HFF-Myc (cell line): ENCODE data around the gene PHOX2A.

Experiments
- DNase-seq: peaks from one replicate; pipeline ENCODE4 v3.0.0-alpha.2; 2011; ENCODE audit warnings: low read depth; ENCODE audit errors: extremely low read depth
- H3K4me3 ChIP-seq: replicated peaks from 2 replicates; pipeline ENCODE4 v1.5.1; 2011; ENCODE audit warnings: low read depth, mild to moderate bottlenecking, control low read depth, low read length
- TF ChIP-seq, protein P1 (sequence below): IDR thresholded peaks from 2 replicates; pipeline ENCODE4 v1.5.1; 2012; ENCODE audit warnings: mild to moderate bottlenecking, low read depth, low read length, control low read depth; ENCODE audit errors: missing control alignments

The PHOX2A gene

DNA sequence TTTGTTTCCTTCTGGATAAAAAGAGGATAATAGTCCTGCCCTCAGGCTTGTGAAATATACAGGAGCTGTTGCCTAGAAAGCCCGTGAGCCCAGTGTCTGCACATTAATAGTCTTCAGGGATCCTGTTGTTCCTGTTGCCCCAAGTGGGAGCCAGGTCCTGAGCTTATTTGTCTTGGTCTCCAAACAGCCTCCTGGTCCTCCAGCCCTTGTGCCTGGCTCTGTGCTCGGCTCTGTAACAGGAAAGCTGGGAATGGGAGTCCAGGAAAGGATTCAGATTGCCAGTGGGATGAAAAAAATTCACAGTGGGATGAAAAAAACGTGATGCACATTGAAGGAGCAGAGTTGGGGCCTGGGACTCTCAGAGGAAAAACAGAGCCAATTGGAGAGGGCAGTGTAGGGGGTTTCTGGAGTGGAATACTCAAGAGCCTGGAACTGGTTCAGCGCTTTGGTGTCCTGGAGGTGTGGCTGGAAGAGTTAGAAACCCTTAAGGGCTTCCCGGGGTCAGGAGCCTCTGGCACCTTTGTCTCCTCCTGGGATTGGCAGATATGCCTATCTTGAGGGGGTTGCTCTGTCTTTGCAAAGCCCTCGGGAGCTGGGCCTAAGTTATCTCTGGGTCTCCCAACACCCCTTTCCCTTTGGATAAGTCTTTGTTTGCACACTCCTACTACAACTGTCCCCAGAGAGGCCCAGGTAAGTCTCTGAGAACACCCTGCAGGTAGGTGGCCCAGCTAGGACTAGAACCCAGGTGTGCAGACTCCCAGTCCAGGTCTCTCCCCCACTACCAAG is 21.7 kb downstream of the PHOX2A start:
- peak overlapping the region; percentile 65 for H3K4me3 ChIP-seq
- TF ChIP-seq, protein P1, sequence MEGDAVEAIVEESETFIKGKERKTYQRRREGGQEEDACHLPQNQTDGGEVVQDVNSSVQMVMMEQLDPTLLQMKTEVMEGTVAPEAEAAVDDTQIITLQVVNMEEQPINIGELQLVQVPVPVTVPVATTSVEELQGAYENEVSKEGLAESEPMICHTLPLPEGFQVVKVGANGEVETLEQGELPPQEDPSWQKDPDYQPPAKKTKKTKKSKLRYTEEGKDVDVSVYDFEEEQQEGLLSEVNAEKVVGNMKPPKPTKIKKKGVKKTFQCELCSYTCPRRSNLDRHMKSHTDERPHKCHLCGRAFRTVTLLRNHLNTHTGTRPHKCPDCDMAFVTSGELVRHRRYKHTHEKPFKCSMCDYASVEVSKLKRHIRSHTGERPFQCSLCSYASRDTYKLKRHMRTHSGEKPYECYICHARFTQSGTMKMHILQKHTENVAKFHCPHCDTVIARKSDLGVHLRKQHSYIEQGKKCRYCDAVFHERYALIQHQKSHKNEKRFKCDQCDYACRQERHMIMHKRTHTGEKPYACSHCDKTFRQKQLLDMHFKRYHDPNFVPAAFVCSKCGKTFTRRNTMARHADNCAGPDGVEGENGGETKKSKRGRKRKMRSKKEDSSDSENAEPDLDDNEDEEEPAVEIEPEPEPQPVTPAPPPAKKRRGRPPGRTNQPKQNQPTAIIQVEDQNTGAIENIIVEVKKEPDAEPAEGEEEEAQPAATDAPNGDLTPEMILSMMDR: no peak
- no peak for DNase-seq

DNA sequence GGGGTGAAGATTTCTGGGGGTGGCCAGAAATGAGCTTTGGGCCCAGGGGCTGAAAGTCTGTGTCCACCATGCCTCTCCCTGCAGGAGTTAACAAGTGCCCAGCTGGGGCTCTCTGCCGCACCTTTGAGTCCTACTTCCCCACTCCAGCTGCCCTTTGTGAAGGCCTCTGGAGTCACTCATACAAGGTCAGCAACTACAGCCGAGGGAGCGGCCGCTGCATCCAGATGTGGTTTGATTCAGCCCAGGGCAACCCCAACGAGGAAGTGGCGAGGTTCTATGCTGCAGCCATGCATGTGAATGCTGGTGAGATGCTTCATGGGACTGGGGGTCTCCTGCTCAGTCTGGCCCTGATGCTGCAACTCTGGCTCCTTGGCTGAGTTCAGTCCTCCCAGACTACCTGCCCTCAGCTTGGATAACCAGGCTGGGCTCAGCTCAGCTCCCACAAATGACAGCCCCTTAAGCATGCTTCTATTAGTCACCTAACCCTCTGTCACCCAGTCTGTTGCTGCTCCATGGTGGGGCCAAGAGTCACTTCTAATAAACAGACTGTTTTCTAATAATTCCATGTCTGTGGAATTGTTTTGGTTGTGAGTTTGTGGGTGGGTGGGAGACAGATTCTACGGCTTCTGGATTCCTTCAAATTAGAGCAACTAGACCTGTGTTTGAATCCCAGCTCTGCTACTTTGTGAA is 22.4 kb downstream of the PHOX2A start:
- DNase-seq: no peak
- H3K4me3 ChIP-seq: no peak overlapping the region
- TF ChIP-seq, protein P1: no peak

DNA sequence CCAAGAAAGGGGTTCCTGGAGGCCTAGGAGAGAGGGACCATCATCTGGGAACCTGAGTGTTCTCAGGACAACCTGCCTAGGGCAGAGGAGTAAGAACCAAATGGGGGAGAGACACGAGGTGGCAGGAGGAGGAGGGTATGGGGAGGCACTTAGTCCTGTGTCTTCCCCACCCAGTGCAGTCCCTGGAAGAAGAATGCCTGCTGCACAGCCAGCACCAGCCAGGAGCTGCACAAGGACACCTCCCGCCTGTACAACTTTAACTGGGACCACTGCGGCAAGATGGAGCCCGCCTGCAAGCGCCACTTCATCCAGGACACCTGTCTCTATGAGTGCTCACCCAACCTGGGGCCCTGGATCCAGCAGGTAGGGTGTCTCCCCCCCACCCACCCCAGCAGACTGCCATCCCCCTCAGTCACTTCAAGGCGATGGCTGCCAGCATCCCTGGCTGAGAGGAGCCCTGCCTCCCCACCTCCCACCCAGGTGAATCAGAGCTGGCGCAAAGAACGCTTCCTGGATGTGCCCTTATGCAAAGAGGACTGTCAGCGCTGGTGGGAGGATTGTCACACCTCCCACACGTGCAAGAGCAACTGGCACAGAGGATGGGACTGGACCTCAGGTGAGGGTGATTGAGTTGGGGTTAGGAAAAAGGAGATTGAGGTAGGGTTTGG is 23.1 kb downstream of the PHOX2A start:
- TF ChIP-seq, protein P1: no peak
- H3K4me3 ChIP-seq: no peak overlapping the region
- no peak for DNase-seq

DNA sequence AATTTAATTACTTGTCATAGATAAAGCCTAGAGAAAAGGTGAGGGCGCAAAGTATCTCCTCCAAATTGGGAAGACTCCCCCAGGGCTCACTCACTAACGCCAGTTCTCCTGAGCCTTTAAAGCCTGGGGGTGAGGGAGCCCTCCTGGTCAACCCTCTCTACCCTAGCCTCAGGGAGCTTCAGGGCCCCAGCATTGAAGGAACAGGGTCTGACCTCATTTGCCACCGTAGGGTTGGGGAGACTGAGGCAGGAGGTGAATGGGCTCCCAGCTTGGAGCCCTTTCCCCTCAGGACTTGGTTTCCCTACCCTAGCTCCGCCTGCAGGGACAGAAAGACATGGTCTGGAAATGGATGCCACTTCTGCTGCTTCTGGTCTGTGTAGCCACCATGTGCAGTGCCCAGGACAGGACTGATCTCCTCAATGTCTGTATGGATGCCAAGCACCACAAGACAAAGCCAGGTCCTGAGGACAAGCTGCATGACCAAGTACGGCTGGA is 25.7 kb downstream of the PHOX2A start:
- H3K4me3 ChIP-seq: no peak overlapping the region
- DNase-seq: no peak
- TF ChIP-seq, protein P1: no peak

DNA sequence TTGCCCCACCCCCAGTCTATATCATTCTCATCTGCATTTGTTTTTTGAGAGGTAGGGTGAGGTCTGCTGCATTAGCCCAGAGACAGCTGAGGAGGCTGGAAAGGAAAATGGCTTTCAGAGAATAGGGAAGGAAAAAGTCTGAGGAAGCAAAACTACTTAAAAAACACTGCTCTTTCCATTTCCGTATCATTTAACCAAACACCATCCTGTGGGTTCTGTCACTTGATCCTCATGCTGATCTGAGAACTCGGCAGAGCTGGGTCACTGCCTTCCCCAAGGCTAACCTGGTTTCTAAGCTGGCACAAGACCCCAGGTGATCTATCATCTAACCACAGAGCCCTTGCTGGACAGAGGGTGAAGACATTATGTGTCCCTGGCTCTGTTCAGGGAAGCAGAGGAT is 26.1 kb downstream of the PHOX2A start:
- DNase-seq: no peak
- TF ChIP-seq, protein P1: no peak
- H3K4me3 ChIP-seq: no peak overlapping the region

DNA sequence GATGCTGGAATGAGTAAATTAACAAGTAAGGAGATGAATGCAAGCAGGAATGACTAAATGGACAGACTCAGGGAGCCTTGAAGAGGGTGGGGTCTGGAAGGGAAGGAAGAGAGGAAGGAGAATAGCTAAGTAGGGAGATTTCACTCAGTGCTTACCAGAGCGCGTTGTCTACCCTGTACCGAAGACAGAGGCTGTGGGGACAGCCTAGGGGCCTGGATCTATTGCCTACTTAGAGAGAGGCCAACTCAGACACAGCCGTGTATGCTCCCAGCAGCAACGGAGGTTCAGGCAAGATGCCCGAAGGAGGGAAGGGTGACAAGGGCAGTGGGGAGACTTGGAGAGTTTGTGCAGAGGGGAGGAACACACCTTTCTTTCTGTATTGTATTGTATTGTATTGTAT is 27.3 kb downstream of the PHOX2A start, which contains the start of gene FOLR2:
TSS of gene FOLR2 (plus strand) at position 157 of the 400 bp plus-strand sequence. CDS start 1,791 bp downstream, outside the sequence.
- DNase-seq: no peak
- TF ChIP-seq, protein P1: no peak
- no peak within 1 kb of the TSS for H3K4me3 ChIP-seq
